Umbilical cord (tissue), 2 donors: Measurements from ENCODE around the gene SYTL5. TPM values are rescaled to one million over a fixed set of nuclear protein-coding genes. Genes with fewer than 3 reads are reported as not detected.

Source experiments
- DNase-seq: peaks from one replicate; pipeline ENCODE4 v3.0.0-alpha.2; 2015; ENCODE audit warnings: low spot score
- total RNA-seq: library from RNA; depleted of rRNA; stranded (reverse); fragments of >200 nt; gene quantifications from one replicate; pipeline ENCODE4 v1.2.3, GENCODE V29; 2014; ENCODE audit warnings: low replicate concordance; ENCODE audit not compliant: insufficient read depth

The SYTL5 gene
- total RNA-seq, 1 donor from 2014 or later = 5.8 TPM

DNA sequence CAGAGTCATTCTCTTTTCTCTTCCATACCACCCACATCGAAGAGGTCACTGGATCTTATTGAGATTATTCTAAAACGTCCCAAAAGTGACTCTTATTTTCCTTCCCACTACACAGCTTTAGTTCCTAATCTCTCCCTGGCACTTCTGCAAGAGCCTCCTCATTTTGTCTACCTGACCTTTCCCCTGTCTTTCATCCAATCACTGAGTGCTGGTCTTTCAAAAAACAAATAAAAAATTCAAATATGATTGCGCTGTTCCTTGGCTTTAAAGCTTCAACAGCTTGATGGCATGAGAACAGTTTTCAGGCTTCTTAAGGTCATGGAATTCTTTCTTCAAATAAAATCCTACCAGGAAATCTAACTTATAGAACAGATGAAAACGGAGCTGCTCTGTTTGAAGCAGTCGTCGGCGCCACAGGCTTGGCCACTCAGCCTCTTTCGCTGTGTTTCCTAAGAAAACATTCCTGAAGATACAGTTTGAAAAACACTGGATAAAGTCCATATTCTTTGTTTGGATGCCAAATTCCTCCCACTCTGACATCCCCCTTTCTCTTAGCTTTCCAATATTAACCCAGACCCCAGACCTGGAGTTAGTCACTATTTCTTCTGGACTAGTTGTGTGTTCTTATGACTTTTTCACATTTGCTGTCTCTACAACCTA is 12.5 kb downstream of the SYTL5 start:
- DNase-seq = peak; percentile 60

DNA sequence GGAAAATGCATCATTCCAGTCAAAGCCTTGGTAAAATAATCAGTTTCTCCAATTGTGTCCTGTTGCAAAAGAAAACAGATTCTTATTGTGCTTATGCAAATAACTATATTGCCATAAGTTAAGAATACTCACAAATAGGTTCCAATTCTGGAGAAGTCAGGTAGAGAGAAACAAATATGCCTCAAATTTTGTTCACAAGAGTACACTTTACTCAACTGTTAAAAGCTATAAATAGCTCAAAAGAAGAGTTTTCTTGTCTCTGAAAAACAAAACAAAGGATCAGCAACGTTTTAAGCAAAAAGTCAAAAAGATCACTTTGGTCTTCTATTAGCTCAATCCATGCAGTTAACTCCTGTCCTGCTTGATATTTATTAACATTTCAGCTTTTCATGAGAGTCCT is 21.9 kb downstream of the SYTL5 start:
- no peak for DNase-seq

DNA sequence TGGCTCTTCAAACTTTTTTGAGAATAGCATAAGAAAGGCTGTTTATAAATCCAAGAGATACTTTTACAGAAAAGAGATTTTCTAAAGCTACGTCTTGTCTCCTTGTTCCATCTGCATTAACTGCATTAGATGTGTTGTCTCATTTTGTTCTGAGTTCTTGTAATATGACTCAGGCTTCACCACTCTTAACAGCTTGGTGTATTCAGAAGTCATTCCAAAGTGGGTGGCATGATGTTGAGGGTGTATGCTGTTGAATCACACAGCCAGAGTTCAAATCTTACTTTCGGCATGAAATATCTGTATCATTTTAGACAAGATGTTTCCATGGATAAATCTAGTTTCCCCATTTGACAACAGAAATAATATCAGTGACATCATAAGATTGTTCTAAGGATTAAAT is 30.1 kb downstream of the SYTL5 start:
- no peak for DNase-seq

DNA sequence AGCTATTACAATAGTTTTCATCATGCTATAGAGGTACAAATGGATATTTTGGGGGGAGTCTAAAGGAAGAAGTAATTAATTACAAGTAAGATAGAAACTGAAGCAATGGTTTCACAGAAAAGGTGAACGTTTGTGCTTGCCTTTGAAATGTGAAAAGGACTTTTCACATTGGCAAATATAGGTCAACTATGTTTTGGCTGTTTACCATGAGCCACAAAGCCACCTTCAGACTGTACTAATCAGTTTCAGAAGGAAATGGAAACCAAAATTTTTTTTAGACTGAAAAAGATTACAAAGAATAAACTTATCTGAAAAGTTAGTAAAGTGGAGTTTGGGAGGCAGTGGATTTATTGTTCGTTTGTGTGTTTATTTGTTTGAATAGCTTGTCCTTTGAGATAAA is 32.1 kb downstream of the SYTL5 start:
- no peak for DNase-seq

DNA sequence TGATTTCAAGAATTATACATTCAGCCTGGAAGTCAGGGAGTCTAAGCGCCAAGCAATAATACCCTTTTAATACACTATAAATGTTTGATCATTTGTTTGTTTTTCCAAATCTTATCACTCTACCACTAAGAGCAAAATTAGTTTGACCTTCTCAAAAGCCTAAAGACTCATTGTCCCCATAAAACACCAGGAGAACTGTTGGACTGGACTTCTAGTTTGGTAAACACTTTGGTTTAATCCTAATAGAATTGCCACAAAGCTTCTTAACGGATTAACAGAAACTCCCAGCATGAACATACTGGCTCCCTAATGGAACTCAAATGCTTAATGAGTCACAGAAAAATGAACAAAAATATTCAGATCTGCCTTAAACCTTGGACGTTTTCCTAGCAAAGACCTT is 34.9 kb downstream of the SYTL5 start:
- DNase-seq = no peak

DNA sequence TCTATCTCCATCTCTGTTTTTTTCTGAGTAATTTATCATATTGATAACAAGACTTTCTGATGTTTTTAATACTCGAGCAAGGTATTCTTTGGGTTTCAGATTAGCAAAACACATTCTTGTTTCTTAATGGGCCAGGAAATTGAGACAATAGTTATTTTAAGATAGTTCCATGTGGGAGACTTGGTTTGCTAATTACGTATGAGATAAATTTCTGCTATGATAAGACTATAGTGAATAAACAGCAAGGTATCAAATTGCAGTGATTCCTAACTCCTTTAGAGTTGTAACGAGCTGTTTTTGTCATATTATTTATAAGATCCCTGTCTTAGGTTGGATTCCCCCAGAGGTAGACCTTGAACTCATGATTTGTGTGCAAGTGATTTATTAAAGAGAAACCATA is 38.3 kb downstream of the SYTL5 start:
- DNase-seq = no peak

DNA sequence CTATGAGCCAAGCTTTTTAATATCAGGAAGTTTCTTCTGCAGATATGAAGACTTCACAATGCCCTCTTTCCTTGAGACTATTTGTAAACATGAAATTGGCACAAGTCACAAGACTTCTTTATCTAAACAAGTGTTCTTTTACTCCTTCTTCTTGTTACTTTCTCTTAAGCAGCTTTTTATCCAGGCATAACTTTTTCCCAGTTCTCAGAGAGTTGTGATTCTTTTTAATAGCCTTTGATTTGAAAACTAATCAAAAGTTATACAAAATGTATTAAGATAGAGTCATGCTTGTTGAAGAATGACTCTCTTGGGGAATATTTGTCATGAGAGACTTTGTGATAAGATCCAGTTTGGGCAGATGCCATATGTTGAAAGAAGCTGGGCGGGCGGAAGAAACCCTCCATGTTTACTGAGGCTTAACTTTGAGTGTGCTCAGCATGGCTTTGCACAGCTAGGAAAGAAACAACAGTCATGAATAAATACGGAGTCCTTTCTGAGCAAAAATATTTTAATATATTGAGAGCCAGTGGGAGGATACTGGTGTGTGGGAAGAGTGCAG is 39.3 kb downstream of the SYTL5 start:
- peak; percentile 56 for DNase-seq

DNA sequence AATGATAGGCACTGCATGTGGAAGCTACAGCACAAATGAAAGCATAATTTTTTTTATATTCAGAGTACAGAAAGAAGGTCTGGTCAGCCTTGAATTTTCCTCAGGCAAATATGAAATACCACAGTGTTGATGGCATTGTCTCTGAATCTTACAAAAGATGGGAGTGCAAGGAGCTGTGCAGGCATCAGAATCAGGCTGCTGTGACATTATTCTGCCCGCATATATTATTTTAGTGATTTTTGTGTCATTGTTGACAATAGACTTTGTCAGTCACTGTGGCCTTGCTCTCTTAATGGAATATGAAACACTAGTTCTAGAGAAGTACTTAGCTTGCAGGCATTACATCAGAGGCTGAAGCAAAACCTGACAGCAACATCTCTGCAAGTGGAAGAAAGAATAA is 42.5 kb downstream of the SYTL5 start:
- no peak for DNase-seq

DNA sequence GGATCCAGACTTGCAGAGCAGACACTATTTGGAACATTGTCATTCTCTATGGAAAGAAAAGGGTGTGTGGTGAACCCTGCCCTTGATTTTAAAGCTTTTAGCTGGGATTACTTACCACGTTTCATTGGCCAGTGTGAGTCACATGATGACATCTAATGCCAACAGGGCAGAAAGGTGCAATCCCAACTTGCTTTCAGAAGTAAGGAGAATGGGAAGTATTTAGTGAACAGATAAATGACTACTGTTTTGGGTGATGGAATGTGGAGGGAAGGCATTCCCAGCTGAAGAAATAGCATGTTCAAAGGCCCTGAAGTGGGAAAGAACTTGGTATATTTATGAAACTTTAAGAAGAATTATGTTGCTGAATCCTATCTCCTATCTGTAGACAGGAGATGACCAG is 44.5 kb downstream of the SYTL5 start:
- DNase-seq = no peak

DNA sequence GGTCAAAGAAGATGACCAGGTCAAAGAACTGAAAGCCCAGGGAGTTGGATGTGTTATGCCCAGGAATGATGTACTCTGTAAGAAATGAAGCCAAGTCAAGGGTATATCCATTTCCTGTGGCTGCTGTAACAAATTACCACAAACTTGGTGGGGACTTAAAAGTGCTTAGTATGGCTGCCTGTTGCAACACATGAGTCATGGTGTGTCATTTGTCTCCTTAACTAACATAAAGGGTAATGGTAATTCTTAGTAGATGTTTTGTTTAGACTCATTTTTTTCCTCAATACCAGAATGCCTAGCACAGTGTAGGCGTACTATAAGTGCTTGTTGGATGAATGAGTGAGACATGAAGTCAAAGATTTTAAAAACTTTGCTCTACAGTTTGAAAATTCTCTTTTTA is 45.7 kb downstream of the SYTL5 start:
- no peak for DNase-seq

DNA sequence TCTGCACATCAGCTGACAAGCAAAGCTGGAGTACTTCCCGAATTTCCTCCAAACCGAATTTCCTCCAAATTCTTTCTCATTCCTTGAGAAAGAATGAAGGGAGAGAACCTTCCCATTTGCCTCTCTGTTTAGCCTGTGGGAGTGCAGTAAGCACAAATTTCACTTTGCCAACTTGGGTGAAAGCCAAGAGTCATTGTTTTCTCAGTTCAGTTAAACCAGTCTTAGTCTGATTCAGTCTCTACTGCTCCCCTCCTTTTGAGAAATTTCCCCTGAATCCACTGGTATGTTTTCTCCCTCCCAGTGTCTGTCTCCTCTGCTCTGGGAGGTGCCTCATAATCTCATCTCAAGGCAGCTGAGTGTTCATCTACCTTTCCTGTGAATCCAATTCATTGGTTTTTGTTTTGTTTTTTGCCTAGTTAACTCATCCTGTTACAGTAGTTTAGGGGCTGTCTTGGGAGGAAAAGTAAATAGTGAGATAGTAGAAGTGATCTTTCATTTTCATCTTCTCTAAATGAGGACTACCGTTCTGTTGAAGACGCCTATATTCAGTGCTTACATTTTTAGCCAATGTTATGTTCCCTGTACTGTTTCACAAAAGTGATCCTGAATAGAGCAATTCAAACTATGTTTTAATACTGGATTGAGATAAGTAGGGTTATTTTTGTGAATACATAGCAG is 49.0 kb downstream of the SYTL5 start:
- peak; percentile 24 for DNase-seq

DNA sequence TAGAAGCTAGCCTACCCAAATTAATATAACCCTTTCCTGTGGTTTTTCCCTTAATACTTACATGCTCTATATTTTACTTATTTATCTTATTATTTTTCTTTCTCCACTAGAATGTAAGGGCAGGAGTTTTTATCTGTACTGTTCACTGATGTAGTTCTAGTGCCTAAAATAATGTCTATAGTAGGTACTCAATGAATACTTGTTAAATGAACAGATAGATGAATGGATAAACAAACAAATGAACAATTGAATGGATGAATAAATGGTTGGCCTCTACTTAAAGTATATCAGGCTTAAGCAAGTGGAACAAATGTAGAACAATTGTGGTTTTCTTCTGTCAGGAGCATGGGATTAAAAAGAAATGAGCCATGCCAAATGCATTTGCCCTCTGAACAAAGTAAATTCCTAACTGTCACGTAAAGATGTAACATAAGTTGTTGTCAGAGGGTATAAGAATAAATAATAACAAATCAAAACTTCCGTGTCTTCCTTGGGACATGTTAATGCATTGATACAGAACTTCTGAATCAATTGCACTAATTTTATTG is 54.1 kb downstream of the SYTL5 start:
- no peak for DNase-seq

DNA sequence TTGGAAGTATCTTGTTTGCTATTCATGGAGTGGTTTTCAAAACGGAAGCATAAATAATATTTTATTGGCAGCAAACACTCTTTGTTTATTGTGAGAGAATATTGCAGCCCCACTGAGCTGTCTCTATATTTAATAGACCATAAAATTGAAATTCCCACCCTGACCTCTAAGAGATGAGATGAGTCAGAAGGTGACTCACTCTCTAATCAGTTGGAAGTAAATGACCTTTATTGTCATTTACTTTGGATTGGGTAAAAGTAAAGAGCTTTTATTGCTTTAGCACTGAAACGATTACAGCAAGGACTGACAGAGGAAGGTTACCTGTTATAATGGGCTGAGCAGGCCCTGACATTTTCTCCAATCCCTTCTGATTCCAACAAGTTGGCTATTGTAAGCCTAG is 55.0 kb downstream of the SYTL5 start:
- no peak for DNase-seq

DNA sequence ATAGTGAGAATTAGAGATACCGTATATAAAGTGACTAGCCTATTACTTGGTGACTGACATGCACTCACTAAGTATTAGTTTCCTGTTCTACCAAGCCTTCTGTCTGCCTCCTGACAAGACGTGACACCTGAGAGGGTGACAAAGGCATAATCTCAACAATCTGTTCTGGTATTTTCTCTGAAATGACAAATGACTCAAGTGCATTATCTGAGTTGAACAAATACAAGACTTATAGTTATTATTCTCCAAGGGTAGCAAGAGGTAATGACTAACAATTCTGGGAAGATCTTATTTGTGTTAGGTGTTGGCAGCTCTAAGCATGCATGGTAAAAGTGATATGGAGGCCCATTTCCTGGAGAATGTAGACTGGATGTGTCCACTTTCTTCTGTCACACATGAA is 60.6 kb downstream of the SYTL5 start:
- DNase-seq = no peak

DNA sequence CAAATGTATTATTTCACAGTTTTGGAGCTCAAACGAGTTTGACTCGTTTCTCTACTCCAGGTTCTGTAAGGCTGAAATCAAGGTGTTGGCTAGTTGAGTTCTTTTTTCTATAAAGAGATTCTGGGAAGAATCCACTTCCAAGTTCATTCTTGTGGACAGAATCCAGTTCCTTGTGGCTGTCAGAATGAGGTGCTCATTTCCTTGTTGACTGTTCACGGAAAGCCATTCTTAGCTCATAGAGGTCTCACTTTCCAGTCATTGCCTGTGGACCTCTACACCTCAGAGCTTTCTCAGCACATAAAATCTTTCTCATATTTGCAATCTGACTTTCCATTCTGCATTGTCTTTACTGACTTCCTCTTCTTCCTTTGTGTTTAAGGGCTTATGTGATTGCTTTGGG is 62.9 kb downstream of the SYTL5 start:
- no peak for DNase-seq

DNA sequence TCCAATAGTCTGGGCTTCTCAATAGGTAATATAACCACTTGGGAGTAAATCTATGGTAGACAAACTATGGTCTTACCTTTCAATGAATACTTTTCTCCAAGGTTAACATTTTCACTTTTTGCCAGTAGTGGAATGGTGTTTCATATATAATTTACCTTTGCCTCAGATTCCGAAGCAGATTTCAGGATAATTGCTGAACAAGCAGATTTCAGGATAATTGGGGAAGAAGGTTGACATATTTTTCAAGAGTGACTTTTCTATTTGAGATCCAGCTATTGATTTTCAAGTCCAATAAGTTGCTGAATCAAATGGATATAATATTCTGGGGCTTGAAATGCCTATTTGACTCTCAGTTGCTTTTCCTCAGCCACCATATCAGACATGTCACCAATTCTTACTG is 63.6 kb downstream of the SYTL5 start:
- DNase-seq = no peak

DNA sequence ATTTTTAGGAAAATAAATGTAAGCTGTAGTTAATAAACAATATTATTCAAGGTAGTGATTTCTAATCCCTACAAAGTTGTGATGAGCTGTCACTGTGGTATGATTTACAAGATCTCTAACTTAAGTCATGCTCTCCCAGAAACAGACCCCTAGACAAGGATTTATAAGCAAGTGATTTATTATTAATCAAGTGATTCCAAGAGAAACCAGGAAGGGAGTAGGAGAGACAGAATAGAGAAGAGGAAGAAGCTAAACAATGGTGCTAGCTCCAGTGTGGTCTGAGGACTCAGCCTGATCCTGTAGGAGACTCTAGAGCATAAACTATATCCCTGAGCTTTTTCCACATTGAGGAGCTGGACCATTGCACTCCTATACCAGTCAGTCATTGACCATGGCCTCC is 73.1 kb downstream of the SYTL5 start:
- DNase-seq = no peak

DNA sequence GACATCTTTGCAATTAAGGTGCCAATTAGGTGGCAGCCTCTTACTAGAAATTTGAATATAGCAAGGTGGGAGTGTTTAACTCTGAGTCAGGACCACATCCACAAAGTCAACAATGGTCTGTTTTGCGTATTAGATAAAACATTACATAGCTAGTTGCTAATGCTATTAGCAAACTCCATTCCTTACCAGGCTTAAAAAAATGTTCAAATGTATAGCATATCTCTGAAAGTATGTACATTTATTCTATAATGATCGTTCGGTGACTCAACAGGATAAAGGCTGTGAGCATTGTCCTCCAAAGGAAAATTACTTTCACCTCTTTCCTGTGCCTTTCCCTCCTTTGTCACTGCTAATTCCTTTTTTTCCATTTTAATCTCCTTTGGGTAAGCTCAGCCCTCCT is 74.5 kb downstream of the SYTL5 start:
- DNase-seq = no peak

DNA sequence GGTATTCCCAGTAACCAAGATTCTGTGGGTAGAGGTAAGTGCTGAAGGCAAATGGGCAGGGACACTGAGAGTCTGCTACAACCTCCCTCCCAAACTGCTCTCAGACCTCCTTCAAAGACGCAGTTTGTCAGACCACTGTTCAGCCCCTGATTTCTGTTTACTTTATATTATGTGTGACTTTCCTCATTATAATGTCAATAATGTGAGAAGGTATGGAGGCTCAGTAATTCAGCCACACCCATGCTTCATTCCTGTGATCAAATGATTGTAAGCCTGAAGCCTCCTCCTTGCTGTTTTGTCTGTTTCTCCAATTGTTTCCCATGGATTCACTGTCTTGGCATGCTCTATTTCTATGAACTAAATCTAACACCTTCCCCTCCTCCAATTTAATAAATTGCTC is 75.6 kb downstream of the SYTL5 start:
- no peak for DNase-seq

DNA sequence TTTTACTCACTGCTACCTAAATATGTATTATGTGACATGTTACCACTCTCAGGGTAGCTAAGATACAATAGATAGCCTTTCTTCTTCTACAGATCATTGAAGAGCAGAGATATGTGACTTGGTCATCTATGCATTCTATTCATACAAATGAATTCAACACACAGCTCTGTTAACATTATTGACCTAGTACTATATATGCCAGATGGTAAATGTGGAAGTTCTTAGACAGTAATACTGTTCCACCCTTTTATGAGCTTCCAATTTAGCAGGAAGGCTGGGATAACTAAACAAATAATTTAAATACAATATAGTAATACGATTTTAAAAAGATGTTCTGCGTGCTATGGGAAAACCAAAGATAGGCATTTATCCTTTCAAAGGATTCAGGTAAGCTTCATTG is 76.0 kb downstream of the SYTL5 start:
- DNase-seq = no peak

DNA sequence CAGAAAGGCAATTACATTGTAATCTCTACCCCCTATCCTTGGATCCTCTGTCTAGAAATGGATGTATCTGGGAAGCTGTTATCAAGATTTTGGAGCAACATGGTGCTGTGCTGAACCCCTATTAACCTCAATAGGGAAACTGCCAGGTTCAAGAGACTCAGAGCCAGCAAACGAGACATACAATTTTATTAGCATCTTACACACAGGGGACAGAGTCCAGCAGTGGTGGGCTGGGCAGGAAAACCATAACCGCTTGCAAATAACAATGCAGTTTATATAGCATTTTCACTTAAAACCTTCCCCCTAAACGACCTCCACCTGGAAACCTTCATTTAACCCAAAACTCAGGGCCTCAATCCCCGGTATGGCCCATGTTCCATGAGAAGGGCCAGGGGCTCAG is 79.5 kb downstream of the SYTL5 start:
- no peak for DNase-seq

DNA sequence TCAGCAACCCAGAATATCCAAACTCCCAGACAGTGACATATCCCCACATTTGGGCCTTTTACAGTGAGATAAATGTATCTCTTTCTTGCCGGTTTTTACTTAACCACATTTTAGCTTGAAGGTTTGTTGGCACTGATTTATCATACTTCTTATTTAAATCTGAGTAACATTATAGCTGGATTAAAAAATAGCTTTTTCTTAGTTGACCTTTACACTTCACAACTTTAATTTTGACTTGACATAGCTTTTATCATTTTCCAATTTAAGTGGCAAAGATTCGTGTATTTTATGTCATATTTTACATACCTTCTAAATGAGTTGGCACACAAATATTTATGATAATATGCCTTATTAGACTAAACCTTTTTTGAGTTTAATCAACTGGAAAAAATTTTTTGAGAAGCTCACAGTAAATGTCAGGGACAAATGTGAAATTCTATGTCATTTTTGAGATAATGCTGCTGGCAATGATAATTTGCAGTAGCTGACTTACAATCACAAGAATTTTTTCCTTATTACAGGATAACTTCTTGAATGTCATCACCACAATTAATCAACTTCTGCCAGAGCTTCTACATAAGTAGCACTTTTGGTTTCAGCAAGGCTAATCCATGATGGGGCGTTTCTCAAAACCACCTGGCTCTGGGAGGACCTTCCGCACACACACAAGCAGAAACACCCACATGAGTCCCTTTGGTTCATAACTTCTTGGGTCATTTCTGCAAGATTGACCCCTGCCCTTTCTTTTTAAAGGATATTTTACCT is 80.3 kb downstream of the SYTL5 start:
- DNase-seq = peak; percentile 34
